ENCODE measurements around the gene FOSB. TPM values are rescaled to one million over a fixed set of nuclear protein-coding genes. Genes with fewer than 3 reads are reported as not detected.

FOSB gene
- total and polyA plus RNA-seq, 9 of the 15 experiments (the other 6 are each of a cell fraction or from before 2014, with no cell fraction given): 0.11 to 2.7 (median 0.73) TPM

- TF ChIP-seq ZNF121 (CRISPR knock-in tag; conservative IDR thresholded peaks at IDR 0.05): peak; percentile 73
- TF ChIP-seq ZC3H4 (CRISPR knock-in tag; IDR thresholded peaks at IDR 0.05; ENCODE audit: borderline replicate concordance): no peak
- TF ChIP-seq RAD51 (IDR thresholded peaks at IDR 0.05; ENCODE audit: borderline replicate concordance, low read depth): no peak
- no peak for TF ChIP-seq FUS (optimal IDR thresholded peaks at IDR 0.05; ENCODE audit: low read depth, low read length)
- peak; percentile 35; the same call in 1 of the 2 replicates for TF ChIP-seq ZFX (CRISPR knock-in tag; IDR thresholded peaks at IDR 0.05)
- TF ChIP-seq PRPF4 (IDR thresholded peaks at IDR 0.05; ENCODE audit: insufficient read depth, low read depth, low read length, poor library complexity, severe bottlenecking): no peak
- no peak for TF ChIP-seq RNF2 (IDR thresholded peaks at IDR 0.05)
- TF ChIP-seq ETS1 (conservative IDR thresholded peaks at IDR 0.05; ENCODE audit: control insufficient read depth, low read depth, low read length): no peak; the same call in 1 of the 2 replicates
- 0 out of 2 replicates have a peak, but pooled peaks have one; percentile 19 for TF ChIP-seq ZNF583 (CRISPR knock-in tag; IDR thresholded peaks at IDR 0.05)
- TF ChIP-seq ZNF785 (CRISPR knock-in tag; IDR thresholded peaks at IDR 0.05): no peak
- no peak for TF ChIP-seq RERE (CRISPR knock-in tag; IDR thresholded peaks at IDR 0.05; ENCODE audit: borderline replicate concordance)
- TF ChIP-seq, protein P1, sequence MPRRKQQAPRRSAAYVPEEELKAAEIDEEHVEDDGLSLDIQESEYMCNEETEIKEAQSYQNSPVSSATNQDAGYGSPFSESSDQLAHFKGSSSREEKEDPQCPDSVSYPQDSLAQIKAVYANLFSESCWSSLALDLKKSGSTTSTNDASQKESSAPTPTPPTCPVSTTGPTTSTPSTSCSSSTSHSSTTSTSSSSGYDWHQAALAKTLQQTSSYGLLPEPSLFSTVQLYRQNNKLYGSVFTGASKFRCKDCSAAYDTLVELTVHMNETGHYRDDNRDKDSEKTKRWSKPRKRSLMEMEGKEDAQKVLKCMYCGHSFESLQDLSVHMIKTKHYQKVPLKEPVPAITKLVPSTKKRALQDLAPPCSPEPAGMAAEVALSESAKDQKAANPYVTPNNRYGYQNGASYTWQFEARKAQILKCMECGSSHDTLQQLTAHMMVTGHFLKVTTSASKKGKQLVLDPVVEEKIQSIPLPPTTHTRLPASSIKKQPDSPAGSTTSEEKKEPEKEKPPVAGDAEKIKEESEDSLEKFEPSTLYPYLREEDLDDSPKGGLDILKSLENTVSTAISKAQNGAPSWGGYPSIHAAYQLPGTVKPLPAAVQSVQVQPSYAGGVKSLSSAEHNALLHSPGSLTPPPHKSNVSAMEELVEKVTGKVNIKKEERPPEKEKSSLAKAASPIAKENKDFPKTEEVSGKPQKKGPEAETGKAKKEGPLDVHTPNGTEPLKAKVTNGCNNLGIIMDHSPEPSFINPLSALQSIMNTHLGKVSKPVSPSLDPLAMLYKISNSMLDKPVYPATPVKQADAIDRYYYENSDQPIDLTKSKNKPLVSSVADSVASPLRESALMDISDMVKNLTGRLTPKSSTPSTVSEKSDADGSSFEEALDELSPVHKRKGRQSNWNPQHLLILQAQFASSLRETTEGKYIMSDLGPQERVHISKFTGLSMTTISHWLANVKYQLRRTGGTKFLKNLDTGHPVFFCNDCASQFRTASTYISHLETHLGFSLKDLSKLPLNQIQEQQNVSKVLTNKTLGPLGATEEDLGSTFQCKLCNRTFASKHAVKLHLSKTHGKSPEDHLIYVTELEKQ (CRISPR knock-in tag; IDR thresholded peaks at IDR 0.05): no peak
Measured at GRCh38 chr19:45514376-45515051, 46.7 kb downstream of the FOSB start (continued).
